SK-N-DZ (cell line): Measurements from ENCODE around the gene OPN4.

Source experiments
- DNase-seq: peaks from one replicate; pipeline ENCODE4 v3.0.0-alpha.2; 2015; ENCODE audit warnings: low spot score

OPN4 gene

GRCh38 chr10:86647773-86648703 is 6.3 kb upstream of the OPN4 start:
- DNase-seq, result no peak

GRCh38 chr10:86648704-86649427 is 5.5 kb upstream of the OPN4 start:
- DNase-seq, result no peak

GRCh38 chr10:86649471-86650150 is 4.7 kb upstream of the OPN4 start:
- no peak for DNase-seq

GRCh38 chr10:86650151-86650550 is 4.2 kb upstream of the OPN4 start:
- DNase-seq, result no peak

GRCh38 chr10:86651021-86651471 is 3.3 kb upstream of the OPN4 start:
- peak; percentile 57 for DNase-seq

- DNase-seq, result no peak
Observed at GRCh38 chr10:86651631-86652331, 2.6 kb upstream of the OPN4 start.

- peak; percentile 8 for DNase-seq
Observed at GRCh38 chr10:86652361-86653202, 1.8 kb upstream of the OPN4 start.

- no peak for DNase-seq
Observed at GRCh38 chr10:86653379-86653778, 968 bp upstream of the OPN4 start.

- no peak for DNase-seq
Observed at GRCh38 chr10:86653987-86654386, 360 bp upstream of the OPN4 start.

- DNase-seq, result no peak
Observed at GRCh38 chr10:86655173-86655540, 810 bp downstream of the OPN4 start.

- DNase-seq, result no peak
Observed at GRCh38 chr10:86655596-86655995, 1.2 kb downstream of the OPN4 start.

- no peak for DNase-seq
Observed at GRCh38 chr10:86657011-86657395, 2.7 kb downstream of the OPN4 start.

- DNase-seq, result no peak
Observed at GRCh38 chr10:86657396-86658011, 3.2 kb downstream of the OPN4 start.

GRCh38 chr10:86658261-86658741 is 4.0 kb downstream of the OPN4 start:
- DNase-seq, result no peak

- DNase-seq, result no peak
Observed at GRCh38 chr10:86658751-86659150, 4.4 kb downstream of the OPN4 start.

GRCh38 chr10:86659161-86659691 is 4.9 kb downstream of the OPN4 start:
- no peak for DNase-seq

GRCh38 chr10:86659721-86660453 is 5.5 kb downstream of the OPN4 start:
- no peak for DNase-seq

GRCh38 chr10:86661161-86662025 is 7.0 kb downstream of the OPN4 start:
- no peak for DNase-seq
